ENCODE data around the gene RAB11B. TPM values are rescaled to one million over a fixed set of nuclear protein-coding genes. Genes with fewer than 3 reads are reported as not detected.

RAB11B gene
- total and polyA plus RNA-seq, 2 of the 13 experiments (the other 11 are each of a cell fraction or from before 2014, with no cell fraction given): 6.0 to 28.4 TPM

- TF ChIP-seq ZBTB37 (CRISPR knock-in tag; IDR thresholded peaks at IDR 0.05) (no peak), CENPT (CRISPR knock-in tag; IDR thresholded peaks at IDR 0.05; ENCODE audit: low read depth) (no peak), ZNF282 (IDR thresholded peaks at IDR 0.05; ENCODE audit: partially characterized antibody) (no peak), ZNF781 (CRISPR knock-in tag; IDR thresholded peaks at IDR 0.05; ENCODE audit: borderline replicate concordance, not compliant biosample characterization) (no peak), ZMYM3 (CRISPR knock-in tag; IDR thresholded peaks at IDR 0.05) (peak; percentile 73), BRF2 (CRISPR knock-in tag; IDR thresholded peaks at IDR 0.05) (no peak), MZF1 (CRISPR knock-in tag; IDR thresholded peaks at IDR 0.05; ENCODE audit: borderline replicate concordance) (no peak), JUNB (CRISPR knock-in tag; IDR thresholded peaks at IDR 0.05; ENCODE audit: borderline replicate concordance) (no peak), SOX13 (IDR thresholded peaks at IDR 0.05) (no peak), SOX13 (CRISPR knock-in tag; conservative IDR thresholded peaks at IDR 0.05 in 1 of 2, IDR thresholded peaks at IDR 0.05 in 1 of 2) (peak in 1 of 2 experiments; percentile 42; a peak in 1 of 4 replicates), HNF4G (IDR thresholded peaks at IDR 0.05; ENCODE audit: borderline replicate concordance, low read depth, low read length) (no peak), HNF4G (CRISPR knock-in tag; IDR thresholded peaks at IDR 0.05; ENCODE audit: borderline replicate concordance, low read depth) (no peak), TRIM22 (IDR thresholded peaks at IDR 0.05) (no peak), CREBL2 (CRISPR knock-in tag; IDR thresholded peaks at IDR 0.05; ENCODE audit: borderline replicate concordance) (0 out of 2 replicates have a peak, but pooled peaks have one; percentile 26), ZNF558 (CRISPR knock-in tag; IDR thresholded peaks at IDR 0.05; ENCODE audit: borderline replicate concordance) (no peak), MNT (IDR thresholded peaks at IDR 0.05) (no peak), IRF1 (CRISPR knock-in tag; IDR thresholded peaks at IDR 0.05; ENCODE audit: low read depth) (no peak), ZMAT3 (CRISPR knock-in tag; conservative IDR thresholded peaks at IDR 0.05) (no peak)
Measured at GRCh38 chr19:8361921-8362793, 28.0 kb upstream of the RAB11B start (continued).
